HUES48 (cell line): ENCODE measurements around the gene ZNF33A.
A peak's percentile ranks its signal among the peaks of the same experiment; 100 is the strongest.
"Not testable (repeated sequence)": the region's sequence is repeated elsewhere in the genome, so short reads cannot be mapped to it uniquely, and the experiment has no call there.

Source experiments
- H3K27ac ChIP-seq: one replicate; pipeline ENCODE4 v1.7.0; 2013; ENCODE audit warnings: low read depth, low read length, inconsistent platforms
- H3K27me3 ChIP-seq: 2 replicates; pipeline ENCODE4 v1.6.1; 2013; ENCODE audit warnings: mild to moderate bottlenecking, low read length; ENCODE audit not compliant: control insufficient read depth, insufficient read depth
- H3K36me3 ChIP-seq: 2 replicates; pipeline ENCODE4 v1.6.1; 2013; ENCODE audit warnings: low read length; ENCODE audit not compliant: control insufficient read depth, insufficient read depth
- H3K4me1 ChIP-seq: 2 replicates; pipeline ENCODE4 v1.6.1; 2013; ENCODE audit warnings: mild to moderate bottlenecking, low read length; ENCODE audit not compliant: control insufficient read depth, insufficient read depth
- H3K4me3 ChIP-seq: 2 replicates; pipeline ENCODE4 v1.5.1; 2013; ENCODE audit warnings: mild to moderate bottlenecking, low read depth, low read length
- H3K9ac ChIP-seq: 2 replicates; pipeline ENCODE4 v1.6.1; 2013; ENCODE audit warnings: mild to moderate bottlenecking, low read depth, low read length, moderate library complexity
- H3K9me3 ChIP-seq: 2 replicates; pipeline ENCODE4 v1.6.1; 2013; ENCODE audit warnings: low read length; ENCODE audit not compliant: control insufficient read depth, insufficient read depth

Gene ZNF33A

DNA sequence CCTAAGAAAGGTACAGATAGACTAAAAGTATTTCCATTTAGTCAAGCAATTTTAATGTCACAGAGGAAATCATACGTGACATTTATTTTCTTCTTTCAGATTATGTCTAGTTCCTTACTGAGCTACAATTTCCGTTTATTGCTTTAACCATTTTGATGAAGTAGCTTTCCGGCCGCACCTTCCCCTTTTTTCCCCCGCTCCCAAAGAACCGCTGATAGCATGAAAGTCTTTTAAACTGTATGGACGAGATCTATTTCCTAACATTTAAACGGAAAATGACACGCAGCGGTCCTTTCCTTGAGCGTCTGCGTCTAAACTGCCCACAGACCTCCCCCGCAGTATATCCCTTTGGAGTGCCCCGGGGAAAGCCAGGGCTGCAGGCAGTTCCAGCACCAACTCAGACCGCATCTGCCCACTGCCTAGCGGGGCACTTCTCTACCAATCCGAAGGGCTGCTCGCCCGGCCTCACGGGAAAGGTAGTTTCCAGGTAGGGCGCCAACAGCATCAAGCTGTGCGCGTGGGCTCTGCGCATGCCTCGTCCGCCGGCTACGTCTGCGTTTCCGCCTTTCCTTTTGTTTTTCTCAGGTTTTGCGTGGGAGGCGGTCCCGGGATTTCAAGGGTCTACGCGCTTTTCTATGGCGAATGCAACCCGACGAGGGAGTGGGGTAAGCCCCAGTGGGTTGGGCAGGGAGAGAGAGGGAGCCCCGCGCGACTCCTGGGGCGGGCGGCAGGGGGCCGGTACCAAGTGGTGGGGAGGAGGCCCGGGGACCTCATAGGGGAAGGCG is at the start of gene ZNF33A:
Gene ZNF33A (plus strand): TSS at position 557 of the 785 bp plus-strand sequence. CDS start 1,667 bp downstream, outside the sequence.
- Histone ChIP-seq H3K4me1 (peaks cover 4% of the 10 kb centered on the region; the same call in 1 of the 2 replicates), H3K9ac (peak within 1 kb of the TSS; percentile 80), H3K9me3 (peaks cover 25% of the 10 kb centered on the region), H3K36me3 (peaks cover 16% of the 10 kb centered on the region), H3K27me3 (no peaks in the 10 kb centered on the region), H3K4me3 (peak within 1 kb of the TSS; percentile 77), H3K27ac (peak within 1 kb of the TSS; percentile 96)

GRCh38 chr10:37965006-37965405 is 45.5 kb upstream of the ZNF33A start:
- no peaks in the 10 kb centered on the region for H3K27me3 ChIP-seq
- no peaks in the 10 kb centered on the region for H3K4me1 ChIP-seq
- H3K27ac ChIP-seq, result no peak overlapping the region
- H3K9me3 ChIP-seq, result peaks cover 74% of the 10 kb centered on the region
- H3K9ac ChIP-seq, result no peak overlapping the region
- H3K4me3 ChIP-seq, result no peak overlapping the region
- H3K36me3 ChIP-seq, result no peaks in the 10 kb centered on the region

GRCh38 chr10:37972396-37972795 is 38.1 kb upstream of the ZNF33A start:
- Histone ChIP-seq H3K9ac (no peak overlapping the region), H3K27ac (no peak overlapping the region), H3K4me1 (no peaks in the 10 kb centered on the region), H3K4me3 (no peak overlapping the region), H3K9me3 (peaks cover 58% of the 10 kb centered on the region), H3K36me3 (no peaks in the 10 kb centered on the region), H3K27me3 (no peaks in the 10 kb centered on the region)

DNA sequence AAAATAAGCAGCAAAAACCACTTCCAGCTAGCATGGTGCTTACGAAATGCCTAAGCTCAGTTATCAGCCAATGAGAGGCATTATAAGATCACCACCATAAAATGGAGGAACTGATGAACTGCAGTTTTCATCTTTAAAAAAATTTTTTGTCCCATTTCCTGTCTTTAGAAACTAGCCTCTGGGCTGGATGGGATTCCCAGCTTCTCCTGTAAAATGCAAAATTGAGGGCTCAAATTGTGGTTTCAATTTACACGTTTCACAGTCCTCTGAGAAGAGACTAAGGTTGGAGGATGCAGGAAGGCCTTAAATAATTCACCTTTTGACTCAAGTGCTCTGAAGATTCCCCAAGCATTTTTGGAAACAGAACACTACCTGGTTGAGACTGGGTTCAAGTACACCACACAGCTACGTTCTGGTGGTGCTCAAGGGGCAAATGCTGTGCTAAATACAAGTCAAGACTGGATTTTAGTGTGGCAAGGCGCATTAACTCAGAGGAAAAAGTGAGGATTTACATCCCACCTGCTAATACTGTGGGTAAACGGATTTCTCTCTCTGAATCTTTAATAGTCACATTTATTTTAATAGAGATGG is 35.0 kb upstream of the ZNF33A start:
- peaks cover 49% of the 10 kb centered on the region for H3K9me3 ChIP-seq
- no peaks in the 10 kb centered on the region for H3K27me3 ChIP-seq
- H3K27ac ChIP-seq, result no peak overlapping the region
- no peaks in the 10 kb centered on the region for H3K36me3 ChIP-seq
- no peaks in the 10 kb centered on the region for H3K4me1 ChIP-seq
- H3K4me3 ChIP-seq, result peak overlapping the region; percentile 71
- peak overlapping the region; percentile 68; the same call in 1 of the 2 replicates for H3K9ac ChIP-seq

- Histone ChIP-seq H3K27me3 (no peaks in the 10 kb centered on the region), H3K9ac (peak within 1 kb of the TSS; percentile 68), H3K27ac (peak within 1 kb of the TSS; percentile 62), H3K4me3 (peak within 1 kb of the TSS; percentile 71), H3K9me3 (peaks cover 51% of the 10 kb centered on the region), H3K36me3 (no peaks in the 10 kb centered on the region), H3K4me1 (no peaks in the 10 kb centered on the region)
Measured at GRCh38 chr10:37976091-37976879, 34.2 kb upstream of the ZNF33A start, which contains the start of gene ZNF25. TSS of gene ZNF25 (minus strand) at chr10:37976647. CDS start at chr10:37971722, 4,925 bp downstream.

GRCh38 chr10:37976880-37977203 is 33.6 kb upstream of the ZNF33A start:
- Histone ChIP-seq H3K27ac (no peak overlapping the region), H3K4me3 (peak overlapping the region; percentile 38; the same call in 1 of the 2 replicates), H3K27me3 (no peaks in the 10 kb centered on the region), H3K9me3 (peaks cover 51% of the 10 kb centered on the region), H3K9ac (no peak overlapping the region), H3K36me3 (no peaks in the 10 kb centered on the region), H3K4me1 (no peaks in the 10 kb centered on the region)

- peaks cover 69% of the 10 kb centered on the region for H3K9me3 ChIP-seq
- no peak overlapping the region for H3K4me3 ChIP-seq
- no peak overlapping the region for H3K9ac ChIP-seq
- H3K36me3 ChIP-seq, result no peaks in the 10 kb centered on the region
- H3K27me3 ChIP-seq, result no peaks in the 10 kb centered on the region
- H3K4me1 ChIP-seq, result no peaks in the 10 kb centered on the region
- no peak overlapping the region for H3K27ac ChIP-seq
Measured at GRCh38 chr10:37991655-37992054, 18.8 kb upstream of the ZNF33A start.

DNA sequence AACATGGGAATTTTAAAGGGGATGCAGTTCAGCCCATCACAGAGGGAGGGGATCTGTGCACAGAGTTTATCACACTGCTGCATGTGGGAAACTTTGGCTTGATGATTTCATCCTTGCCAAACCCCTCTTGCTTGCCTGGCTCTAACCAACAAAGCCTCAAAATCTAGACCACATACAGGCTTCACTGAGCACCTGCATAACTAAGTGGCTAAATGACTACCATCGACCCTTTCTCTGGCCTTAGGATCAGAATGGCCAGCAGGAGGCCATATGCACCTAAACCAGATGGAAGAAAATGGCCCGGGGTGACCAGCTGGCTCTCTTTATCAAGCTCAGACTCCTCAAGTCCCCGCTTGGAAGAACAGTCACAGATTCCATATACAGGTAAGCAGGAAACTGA is 18.4 kb upstream of the ZNF33A start:
- H3K36me3 ChIP-seq, result no peaks in the 10 kb centered on the region
- H3K9ac ChIP-seq, result no peak overlapping the region
- no peak overlapping the region for H3K27ac ChIP-seq
- H3K4me1 ChIP-seq, result no peaks in the 10 kb centered on the region
- no peak overlapping the region for H3K4me3 ChIP-seq
- no peaks in the 10 kb centered on the region for H3K27me3 ChIP-seq
- H3K9me3 ChIP-seq, result peaks cover 65% of the 10 kb centered on the region

DNA sequence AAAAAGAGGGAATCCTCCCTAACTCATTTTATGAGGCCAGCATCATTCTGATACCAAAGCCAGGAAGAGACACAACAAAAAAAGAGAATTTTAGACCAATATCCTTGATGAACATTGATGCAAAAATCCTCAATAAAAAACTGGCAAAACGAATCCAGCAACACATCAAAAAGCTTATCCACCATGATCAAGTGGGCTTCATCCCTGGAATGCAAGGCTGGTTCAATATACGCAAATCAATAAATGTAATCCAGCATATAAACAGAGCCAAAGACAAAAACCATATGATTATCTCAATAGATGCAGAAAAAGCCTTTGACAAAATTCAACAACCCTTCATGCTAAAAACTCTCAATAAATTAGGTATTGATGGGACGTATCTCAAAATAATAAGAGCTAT is 11.6 kb upstream of the ZNF33A start:
- H3K9me3 ChIP-seq, result peaks cover 33% of the 10 kb centered on the region
- not testable (repeated sequence) for H3K27ac ChIP-seq, H3K9ac ChIP-seq, H3K27me3 ChIP-seq, H3K36me3 ChIP-seq, H3K4me1 ChIP-seq, H3K4me3 ChIP-seq

DNA sequence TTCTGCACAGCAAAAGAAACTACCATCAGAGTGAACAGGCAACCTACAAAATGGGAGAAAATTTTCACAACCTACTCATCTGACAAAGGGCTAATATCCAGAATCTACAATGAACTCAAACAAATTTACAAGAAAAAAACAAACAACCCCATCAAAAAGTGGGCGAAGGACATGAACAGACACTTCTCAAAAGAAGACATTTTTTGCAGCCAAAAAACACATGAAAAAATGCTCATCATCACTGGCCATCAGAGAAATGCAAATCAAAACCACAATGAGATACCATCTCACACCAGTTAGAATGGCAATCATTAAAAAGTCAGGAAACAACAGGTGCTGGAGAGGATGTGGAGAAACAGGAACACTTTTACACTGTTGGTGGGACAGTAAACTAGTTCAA is 10.0 kb upstream of the ZNF33A start:
- H3K36me3 ChIP-seq, H3K27me3 ChIP-seq, H3K27ac ChIP-seq, H3K4me1 ChIP-seq, H3K9ac ChIP-seq, H3K4me3 ChIP-seq: not testable (repeated sequence)
- peaks cover 28% of the 10 kb centered on the region for H3K9me3 ChIP-seq

- Histone ChIP-seq H3K9me3 (peaks cover 46% of the 10 kb centered on the region), H3K9ac (no peak overlapping the region), H3K36me3 (no peaks in the 10 kb centered on the region), H3K4me3 (no peak overlapping the region), H3K27me3 (no peaks in the 10 kb centered on the region), H3K27ac (no peak overlapping the region), H3K4me1 (no peaks in the 10 kb centered on the region)
Measured at GRCh38 chr10:38003026-38003425, 7.4 kb upstream of the ZNF33A start.
